ENCODE data around the gene NAA80. TPM values are rescaled to one million over a fixed set of nuclear protein-coding genes. Genes with fewer than 3 reads are reported as not detected.

The NAA80 gene
- total and polyA plus RNA-seq, 10 of the 15 experiments (the other 5 are each of a cell fraction or from before 2014, with no cell fraction given), result 0.48 to 12.7 (median 6.7) TPM

DNA sequence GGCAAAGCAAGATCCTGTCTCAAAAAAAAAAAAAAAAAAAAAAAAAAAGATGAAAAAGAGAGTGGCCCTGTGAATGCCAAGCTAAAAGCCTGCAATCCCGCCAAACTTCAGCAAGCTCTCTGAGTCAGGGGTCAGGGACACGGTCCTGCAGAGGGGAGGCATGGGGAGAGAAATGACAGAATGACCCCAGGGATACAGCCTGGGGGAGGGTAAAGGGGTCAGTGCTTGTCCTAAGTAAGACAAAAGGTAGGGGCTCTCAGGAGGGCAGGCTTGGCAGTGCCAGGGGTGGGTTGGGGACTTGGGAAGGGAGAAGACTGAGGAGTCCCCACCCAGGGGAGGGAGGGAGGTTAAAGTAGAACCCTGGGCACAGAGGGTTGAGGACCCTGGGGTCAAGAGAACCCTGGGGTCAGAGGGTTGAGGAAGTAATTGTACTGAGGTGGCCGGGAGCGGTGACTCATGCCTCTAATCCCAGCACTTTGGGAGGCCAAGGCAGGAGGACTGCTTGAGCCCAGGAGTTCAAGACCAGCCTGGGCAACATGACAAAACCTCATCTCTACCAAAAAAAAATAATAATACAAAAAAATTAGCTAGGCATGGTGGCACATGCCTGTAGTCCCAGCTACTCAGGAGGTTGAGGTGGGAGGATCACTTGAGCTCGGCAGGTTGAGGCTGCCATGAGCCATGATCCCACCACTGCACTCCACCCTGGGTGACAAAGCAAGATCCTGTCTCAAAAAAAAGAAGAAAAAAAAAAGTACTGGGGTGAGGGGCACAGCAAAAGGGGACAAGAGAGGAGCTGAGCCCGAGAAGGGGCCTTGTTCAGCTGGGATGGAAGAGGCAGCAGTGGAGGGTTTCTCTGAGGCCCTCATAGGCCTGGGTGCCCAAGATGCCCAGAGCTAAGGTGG, 35.5 kb downstream of the NAA80 start:
- WGBS (ENCODE audit: insufficient coverage, insufficient replicate concordance, low lambda C conversion rate, missing lambda C conversion rate), result 21% methylated on average over 6 of the region's 6 CpGs

More for the DNA sequence above, 35.5 kb downstream of the NAA80 start:
- Histone ChIP-seq H3K4me3 (no peak overlapping the region), H3K9me3 (replicated peaks; ENCODE audit: control insufficient read depth, insufficient read depth, low read length) (no peaks in the 10 kb centered on the region), H3K27me3 (replicated peaks in 1 of 2; ENCODE audit: control insufficient read depth in 2 of 2, insufficient read depth in 2 of 2, low read length in 1 of 2) (peaks cover 0 to 4% of the 10 kb centered on the region in 2 experiments; a peak in 1 of 4 replicates), H3K27ac (ENCODE audit: control insufficient read depth, insufficient read depth) (no peak overlapping the region), H4K20me1 (ENCODE audit: control insufficient read depth, insufficient read depth) (no peaks in the 10 kb centered on the region), H3K79me2 (ENCODE audit: control insufficient read depth, insufficient read depth, low read length) (no peaks in the 10 kb centered on the region), H3K36me3 (ENCODE audit: control insufficient read depth in 2 of 2, insufficient read depth in 2 of 2, low read length in 1 of 2) (no peaks in the 10 kb centered on the region), H3K4me1 (ENCODE audit: control insufficient read depth, insufficient read depth, low read length) (peaks cover 14% of the 10 kb centered on the region), H3K9ac (ENCODE audit: control insufficient read depth, insufficient read depth, low read length) (no peak overlapping the region), H2AFZ (ENCODE audit: control insufficient read depth, low read depth, low read length) (no peak overlapping the region), H3K4me2 (ENCODE audit: control insufficient read depth, insufficient read depth) (no peak overlapping the region)
- ChIA-PET SMC1A (ENCODE audit: uncharacterized antibody, unreplicated experiment) (interaction anchor here (1.0 to 1.3 kb wide), 2 partner anchors 9 to 36 kb away, joined by 3 read pairs; no protein-coding TSS in a partner anchor), RAD21 (ENCODE audit: unreplicated experiment) (interaction anchor here (1.7 kb wide), 1 partner anchor 17 kb away, joined by 5 read pairs; no protein-coding TSS in a partner anchor), POLR2A (interaction anchor here (0.6 kb wide), 1 partner anchor 103 kb away, joined by 4 read pairs; no protein-coding TSS in a partner anchor), CTCF (interaction anchor here (1.0 to 7.9 kb wide), 3 partner anchors 17 to 69 kb away, joined by 3 to 43 read pairs (median 4); no protein-coding TSS in a partner anchor)
- intact Hi-C loops (cut with micrococcal nuclease; ENCODE audit: unreplicated experiment), result no loop called here
- TF ChIP-seq IRF5 (IDR thresholded peaks at IDR 0.05; ENCODE audit: borderline replicate concordance), result no peak
- DNase-seq (ENCODE audit: low read depth, low spot score) (no peak), ATAC-seq (no peak), FAIRE-seq (no peak)
- in situ Hi-C loops (cut with MboI), result no loop called here
- BruUV-seq (replicated peaks), result no TSS peak

All from GM12878 (cell line).